Thyroid gland (tissue), 4 donors: ENCODE measurements around the gene GJA9.

Source experiments
- POLR2A ChIP-seq, 2 donors: fragments of 450-650 bp; IDR thresholded peaks; one replicate each; pipeline ENCODE4 v1.6.1; 2017; ENCODE audit warnings: antibody characterized with exemption in 2 of 2, mild to moderate bottlenecking in 2 of 2, moderate library complexity in 1 of 2
- TF ChIP-seq, protein P1 (sequence below), 6 experiments: fragments of 200-600 bp in 3 of 6; fragments of 450-650 bp in 3 of 6; sonication (generic) in 3 of 6; IDR thresholded peaks; one replicate each; pipeline ENCODE4 v1.5.1; 2016 to 2019; ENCODE audit warnings: antibody characterized with exemption in 6 of 6, mild to moderate bottlenecking in 2 of 6, inconsistent platforms in 1 of 6, moderate library complexity in 1 of 6

DNA sequence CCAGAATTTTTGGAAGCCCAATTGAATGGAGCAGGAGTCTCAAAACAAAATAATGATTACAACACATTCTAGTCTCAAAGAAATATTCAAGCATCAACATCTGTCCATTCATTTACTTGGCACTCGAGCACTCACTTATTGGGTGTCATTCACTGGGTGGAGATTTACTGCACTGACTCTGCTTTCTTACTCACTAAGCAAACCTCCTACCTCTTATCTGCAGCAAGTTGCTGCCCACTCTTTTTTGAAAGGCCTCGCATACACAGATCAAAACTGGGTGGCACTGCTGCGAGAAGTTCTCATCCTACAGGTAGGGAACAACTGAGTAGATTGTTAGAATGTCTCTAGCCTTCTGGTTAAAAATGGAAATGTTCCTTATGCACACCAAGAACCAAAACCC is 42.2 kb upstream of the GJA9 start:
- TF ChIP-seq POLR2A (IDR thresholded peaks at IDR 0.05): no peak
- TF ChIP-seq, protein P1, sequence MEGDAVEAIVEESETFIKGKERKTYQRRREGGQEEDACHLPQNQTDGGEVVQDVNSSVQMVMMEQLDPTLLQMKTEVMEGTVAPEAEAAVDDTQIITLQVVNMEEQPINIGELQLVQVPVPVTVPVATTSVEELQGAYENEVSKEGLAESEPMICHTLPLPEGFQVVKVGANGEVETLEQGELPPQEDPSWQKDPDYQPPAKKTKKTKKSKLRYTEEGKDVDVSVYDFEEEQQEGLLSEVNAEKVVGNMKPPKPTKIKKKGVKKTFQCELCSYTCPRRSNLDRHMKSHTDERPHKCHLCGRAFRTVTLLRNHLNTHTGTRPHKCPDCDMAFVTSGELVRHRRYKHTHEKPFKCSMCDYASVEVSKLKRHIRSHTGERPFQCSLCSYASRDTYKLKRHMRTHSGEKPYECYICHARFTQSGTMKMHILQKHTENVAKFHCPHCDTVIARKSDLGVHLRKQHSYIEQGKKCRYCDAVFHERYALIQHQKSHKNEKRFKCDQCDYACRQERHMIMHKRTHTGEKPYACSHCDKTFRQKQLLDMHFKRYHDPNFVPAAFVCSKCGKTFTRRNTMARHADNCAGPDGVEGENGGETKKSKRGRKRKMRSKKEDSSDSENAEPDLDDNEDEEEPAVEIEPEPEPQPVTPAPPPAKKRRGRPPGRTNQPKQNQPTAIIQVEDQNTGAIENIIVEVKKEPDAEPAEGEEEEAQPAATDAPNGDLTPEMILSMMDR (IDR thresholded peaks at IDR 0.05): no peak
